Stimulated activated CD4-positive, alpha-beta T cell treated with anti-CD3 and anti-CD28 coated beads, Interleukin-12 subunit alpha, Interleukin-12 subunit beta, amount 100 ng/mL, for 24 hours (primary cell): ENCODE results near the gene HAL.

ENCODE experiments used
- DNase-seq, 2 experiments: peaks; one replicate each; pipeline ENCODE4 v3.0.0-alpha.2; 2020; ENCODE audit warnings: low read depth in 2 of 2

Gene HAL

GRCh38 chr12:95942101-95942523 lies 54.0 kb downstream of the HAL start:
- DNase-seq: no peak

DNA sequence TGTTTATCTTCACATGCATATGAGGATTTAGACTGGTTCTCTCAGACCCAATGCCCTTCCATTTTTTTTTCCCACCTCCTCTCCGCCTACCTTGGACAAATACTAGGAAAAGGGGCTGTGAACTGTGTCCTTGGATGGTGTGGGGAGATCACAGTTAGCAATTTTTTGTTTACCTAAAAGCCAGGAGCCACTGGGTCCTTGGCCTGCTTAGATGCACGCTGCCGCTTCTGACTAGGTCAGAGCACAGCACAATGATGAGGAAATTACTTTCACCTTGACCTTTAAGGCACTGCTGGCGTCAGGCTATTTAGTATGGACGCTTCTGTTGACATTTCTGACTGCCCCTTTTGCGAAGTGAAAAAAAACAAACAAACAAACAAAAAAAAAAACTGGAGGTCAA lies 55.6 kb downstream of the HAL start:
- no peak for DNase-seq
